GM18873 (cell line): Measurements from ENCODE around the gene MGA.

Experiments
- ATAC-seq: cut with Tn5 transposase; IDR thresholded peaks from one replicate; pipeline ENCODE4 v1.9.1; 2021; ENCODE audit warnings: mild to moderate bottlenecking, moderate library complexity, moderate number of reproducible peaks; ENCODE audit not compliant: unreplicated experiment, low FRiP score

Gene MGA

GRCh38 chr15:41822471-41822870, 162.3 kb downstream of the MGA start:
- no peak for ATAC-seq
